ENCODE results near the gene SLC35F6.
A peak's percentile ranks its signal among the peaks of the same experiment; 100 is the strongest.
"Not testable (repeated sequence)": the region's sequence is repeated elsewhere in the genome, so short reads cannot be mapped to it uniquely, and the experiment has no call there.

Gene SLC35F6

GRCh38 chr2:26758790-26759321 is 5.2 kb upstream of the SLC35F6 start:
- no peak for DNase-seq

- no peak for DNase-seq
Observed at GRCh38 chr2:26759845-26760244, 4.2 kb upstream of the SLC35F6 start.

- not testable (repeated sequence) for DNase-seq
Observed at GRCh38 chr2:26760991-26761390, 3.1 kb upstream of the SLC35F6 start.

- DNase-seq: no peak
Observed at GRCh38 chr2:26763019-26763418, 1.1 kb upstream of the SLC35F6 start.

GRCh38 chr2:26764906-26765305 is 822 bp downstream of the SLC35F6 start:
- no peak for DNase-seq

- DNase-seq: no peak
Observed at GRCh38 chr2:26765475-26766200, 1.6 kb downstream of the SLC35F6 start.

- DNase-seq: no peak
Observed at GRCh38 chr2:26767129-26767528, 3.0 kb downstream of the SLC35F6 start.

- DNase-seq: no peak
Observed at GRCh38 chr2:26767894-26768487, 3.9 kb downstream of the SLC35F6 start.

GRCh38 chr2:26768759-26769088 is 4.6 kb downstream of the SLC35F6 start:
- no peak for DNase-seq

GRCh38 chr2:26769089-26769761 is 5.1 kb downstream of the SLC35F6 start:
- peak; percentile 16 for DNase-seq

- no peak for DNase-seq
Observed at GRCh38 chr2:26770986-26771586, 7.0 kb downstream of the SLC35F6 start.

GRCh38 chr2:26772064-26773001 is 8.2 kb downstream of the SLC35F6 start:
- DNase-seq: peak; percentile 20

- DNase-seq: no peak
Observed at GRCh38 chr2:26776195-26776800, 12.2 kb downstream of the SLC35F6 start.

GRCh38 chr2:26778098-26778497 is 14.0 kb downstream of the SLC35F6 start:
- no peak for DNase-seq

GRCh38 chr2:26778507-26778906 is 14.4 kb downstream of the SLC35F6 start:
- no peak for DNase-seq

- no peak for DNase-seq
Observed at GRCh38 chr2:26780203-26780760, 16.2 kb downstream of the SLC35F6 start.

- DNase-seq: no peak
Observed at GRCh38 chr2:26782876-26783704, 19.0 kb downstream of the SLC35F6 start.

- no peak for DNase-seq
Observed at GRCh38 chr2:26784570-26785234, 20.6 kb downstream of the SLC35F6 start.

- DNase-seq: peak; percentile 99
Observed at GRCh38 chr2:26785431-26786206, 21.5 kb downstream of the SLC35F6 start, which contains the start of gene CENPA. CENPA (plus strand) TSS chr2:26786056; CDS start chr2:26786197, 141 bp downstream.
